Hepatocyte (in vitro differentiated cells): ENCODE results near the gene ADPRH. TPM values are rescaled to one million over a fixed set of nuclear protein-coding genes. Genes with fewer than 3 reads are reported as not detected.

Experiments used
- DNase-seq: peaks from one replicate; pipeline ENCODE4 v3.0.0-alpha.2; 2016; ENCODE audit warnings: low spot score
- H2AFZ ChIP-seq: fragments of 200-600 bp; sonication (generic); 2 replicates; pipeline ENCODE4 v1.6.0; 2016; ENCODE audit warnings: antibody characterized with exemption, mild to moderate bottlenecking
- H3K27ac ChIP-seq: fragments of 200-600 bp; sonication (generic); 2 replicates; pipeline ENCODE4 v1.5.1; 2016; ENCODE audit warnings: mild to moderate bottlenecking
- H3K27me3 ChIP-seq: fragments of 200-600 bp; sonication (generic); 2 replicates; pipeline ENCODE4 v1.6.1; 2016
- H3K36me3 ChIP-seq: fragments of 200-600 bp; sonication (generic); replicated peaks from 2 replicates; pipeline ENCODE4 v1.5.1; 2016; ENCODE audit warnings: low read depth; ENCODE audit not compliant: insufficient read depth
- H3K4me1 ChIP-seq: fragments of 200-600 bp; sonication (generic); 2 replicates; pipeline ENCODE4 v1.5.1; 2016; ENCODE audit warnings: mild to moderate bottlenecking, moderate library complexity; ENCODE audit not compliant: insufficient read depth
- H3K4me2 ChIP-seq: fragments of 200-600 bp; sonication (generic); 2 replicates; pipeline ENCODE4 v1.6.0; 2016
- H3K4me3 ChIP-seq: fragments of 200-600 bp; sonication (generic); 2 replicates; pipeline ENCODE4 v1.5.1; 2016; ENCODE audit warnings: mild to moderate bottlenecking
- H3K79me2 ChIP-seq: fragments of 200-600 bp; sonication (generic); 2 replicates; pipeline ENCODE4 v1.6.0; 2017; ENCODE audit warnings: mild to moderate bottlenecking
- H3K9me2 ChIP-seq: fragments of 200-600 bp; sonication (generic); replicated peaks from 2 replicates; pipeline ENCODE4 v1.6.0; 2017; ENCODE audit warnings: mild to moderate bottlenecking; ENCODE audit not compliant: insufficient read depth
- H3K9me3 ChIP-seq: fragments of 200-600 bp; sonication (generic); 2 replicates; pipeline ENCODE4 v1.5.1; 2016; ENCODE audit warnings: low read depth, mild to moderate bottlenecking
- H4K20me1 ChIP-seq: fragments of 200-600 bp; sonication (generic); 2 replicates; pipeline ENCODE4 v1.6.0; 2016; ENCODE audit warnings: mild to moderate bottlenecking; ENCODE audit not compliant: insufficient read depth, poor library complexity, severe bottlenecking
- CTCF ChIP-seq: fragments of 200-600 bp; sonication (generic); IDR thresholded peaks from 2 replicates; pipeline ENCODE4 v1.5.1; 2016; ENCODE audit warnings: antibody characterized with exemption, mild to moderate bottlenecking; ENCODE audit not compliant: poor library complexity
- EZH2 ChIP-seq: fragments of 200-600 bp; sonication (generic); IDR thresholded peaks from 2 replicates; pipeline ENCODE4 v1.6.1; 2016; ENCODE audit warnings: antibody characterized with exemption, mild to moderate bottlenecking, borderline replicate concordance
- EZH2phosphoT487 ChIP-seq: fragments of 200-600 bp; sonication (generic); IDR thresholded peaks from one replicate; pipeline ENCODE4 v1.6.1; 2018; ENCODE audit warnings: antibody characterized with exemption, mild to moderate bottlenecking, low read depth, moderate library complexity; ENCODE audit not compliant: unreplicated experiment, severe bottlenecking
- WGBS: methylation state at CpG from one replicate; pipeline ENCODE4 v1.1.6; 2016; ENCODE audit warnings: low lambda C conversion rate; ENCODE audit errors: missing lambda C conversion rate; 5-methylcytosine and 5-hydroxymethylcytosine counted together
- polyA plus RNA-seq: library from polyadenylated mRNA; unstranded; fragments of >200 nt; fragmentation: Nextera tagmentation; extraction: Ambion mirVana; gene quantifications from 2 replicates; pipeline ENCODE4 v1.2.1, GENCODE V29; 2016
- total RNA-seq: library from RNA; depleted of rRNA; stranded (reverse); fragments of >200 nt; gene quantifications from 2 replicates; pipeline ENCODE4 v1.2.3, GENCODE V29; 2014

Gene ADPRH
- total and polyA plus RNA-seq, 2 experiments from 2014 or later, result 1.5 to 1.8 TPM

GRCh38 chr3:119531151-119531550, 48.1 kb upstream of the ADPRH start:
- H3K79me2 ChIP-seq, result no peaks in the 10 kb centered on the region
- DNase-seq, result no peak
- no peaks in the 10 kb centered on the region for H3K4me1 ChIP-seq
- no peaks in the 10 kb centered on the region for H3K9me2 ChIP-seq
- no peak overlapping the region for H2AFZ ChIP-seq
- H3K4me3 ChIP-seq, result no peak overlapping the region
- TF ChIP-seq EZH2 (no peak), CTCF (no peak), EZH2phosphoT487 (no peak)
- no peak overlapping the region for H3K4me2 ChIP-seq
- H3K27me3 ChIP-seq, result no peaks in the 10 kb centered on the region
- 95% methylated on average over 4 of the region's 4 CpGs for WGBS
- H3K9me3 ChIP-seq, result no peaks in the 10 kb centered on the region
- no peak overlapping the region for H3K27ac ChIP-seq
- H4K20me1 ChIP-seq, result no peaks in the 10 kb centered on the region
- no peaks in the 10 kb centered on the region for H3K36me3 ChIP-seq

- Histone ChIP-seq H3K9me3 (no peaks in the 10 kb centered on the region), H3K4me1 (no peaks in the 10 kb centered on the region), H2AFZ (no peak overlapping the region), H3K4me3 (no peak overlapping the region), H3K4me2 (no peak overlapping the region), H3K36me3 (no peaks in the 10 kb centered on the region), H3K79me2 (no peaks in the 10 kb centered on the region), H3K27ac (no peak overlapping the region), H3K9me2 (no peaks in the 10 kb centered on the region), H3K27me3 (no peaks in the 10 kb centered on the region), H4K20me1 (no peaks in the 10 kb centered on the region)
- DNase-seq, result no peak
- TF ChIP-seq EZH2phosphoT487, result no peak
- TF ChIP-seq EZH2, result no peak
- TF ChIP-seq CTCF, result no peak
- 100% methylated on average over 1 of the region's 1 CpG for WGBS
These were observed 45.0 kb upstream of the ADPRH start for GRCh38 chr3:119534296-119534695.

- Histone ChIP-seq H3K9me3 (no peaks in the 10 kb centered on the region), H3K4me2 (no peak overlapping the region), H3K79me2 (no peaks in the 10 kb centered on the region), H3K9me2 (no peaks in the 10 kb centered on the region), H3K36me3 (no peaks in the 10 kb centered on the region), H3K4me3 (no peak overlapping the region), H3K4me1 (no peaks in the 10 kb centered on the region), H2AFZ (no peak overlapping the region), H3K27ac (no peak overlapping the region), H3K27me3 (no peaks in the 10 kb centered on the region), H4K20me1 (no peaks in the 10 kb centered on the region)
- no peak for DNase-seq
- no peak for TF ChIP-seq EZH2
- WGBS, result 95% methylated on average over 4 of the region's 4 CpGs
These were observed 42.5 kb upstream of the ADPRH start for GRCh38 chr3:119536757-119537156.

- Histone ChIP-seq H3K4me2 (no peak overlapping the region), H3K9me3 (no peaks in the 10 kb centered on the region), H3K9me2 (no peaks in the 10 kb centered on the region), H3K79me2 (no peaks in the 10 kb centered on the region), H4K20me1 (no peaks in the 10 kb centered on the region), H3K36me3 (no peaks in the 10 kb centered on the region), H2AFZ (no peak overlapping the region), H3K4me3 (no peak overlapping the region), H3K4me1 (no peaks in the 10 kb centered on the region), H3K27ac (no peak overlapping the region), H3K27me3 (no peaks in the 10 kb centered on the region)
- DNase-seq, result no peak
- 92% methylated on average over 1 of the region's 1 CpG for WGBS
- TF ChIP-seq EZH2, result no peak
- no peak for TF ChIP-seq EZH2phosphoT487
- no peak for TF ChIP-seq CTCF
These were observed 40.5 kb upstream of the ADPRH start for GRCh38 chr3:119538772-119539171.
